DND-41 (cell line): ENCODE measurements around the gene P2RX2.

Experiments
- CTCF ChIP-seq: IDR thresholded peaks from 2 replicates; pipeline ENCODE4 v1.5.1; 2012; ENCODE audit warnings: borderline replicate concordance, low read length, moderate library complexity, mild to moderate bottlenecking; ENCODE audit not compliant: poor library complexity, severe bottlenecking; ENCODE audit errors: extremely low read depth
- EZH2 ChIP-seq: IDR thresholded peaks from 3 replicates; pipeline ENCODE4 v1.6.1; 2012; ENCODE audit warnings: borderline replicate concordance, low read depth, mild to moderate bottlenecking, moderate library complexity, low read length, inconsistent platforms; ENCODE audit not compliant: severe bottlenecking

- TF ChIP-seq CTCF (no peak), EZH2 (no peak)
These were observed 30.8 kb downstream of the P2RX2 start for GRCh38 chr12:132649226-132649945.
